OCI-LY7 (cell line): ENCODE measurements around the gene RXRA.

Experiments used
- CTCF ChIP-seq: fragments of 200-600 bp; sonication (generic); conservative IDR thresholded peaks from 2 replicates; pipeline ENCODE4 v1.5.1; 2014; ENCODE audit warnings: mild to moderate bottlenecking, antibody characterized with exemption, low read length, moderate library complexity, mixed read lengths
- EZH2phosphoT487 ChIP-seq: fragments of 200-600 bp; sonication (generic); IDR thresholded peaks from 2 replicates; pipeline ENCODE4 v1.6.1; 2018; ENCODE audit warnings: low read depth, borderline replicate concordance, mild to moderate bottlenecking, mixed run types, antibody characterized with exemption, low read length, moderate library complexity, mixed read lengths

GRCh38 chr9:134305533-134305932 is 20.7 kb upstream of the RXRA start:
- TF ChIP-seq CTCF: no peak
- no peak for TF ChIP-seq EZH2phosphoT487
